Esophagus muscularis mucosa (tissue), 4 donors: Measurements from ENCODE around the gene L3MBTL4. TPM values are rescaled to one million over a fixed set of nuclear protein-coding genes. Genes with fewer than 3 reads are reported as not detected.
"Not testable (repeated sequence)": the region's sequence is repeated elsewhere in the genome, so short reads cannot be mapped to it uniquely, and the experiment has no call there.

ENCODE experiments used
- DNase-seq: peaks from one replicate; pipeline ENCODE4 v3.0.0-alpha.2; 2017; ENCODE audit errors: extremely low spot score
- H3K27ac ChIP-seq, 4 donors: fragments of 200-600 bp; sonication (generic); replicated peaks in 1 of 4; 1 replicate in 3 of 4; 2 replicates in 1 of 4; pipeline ENCODE4 v1.5.1; 2016 to 2019; ENCODE audit warnings: mild to moderate bottlenecking in 1 of 4
- H3K27me3 ChIP-seq, 4 donors: fragments of 200-600 bp; sonication (generic); one replicate each; pipeline versions ENCODE4 v1.5.1 to v1.6.0; 2016 to 2019
- H3K36me3 ChIP-seq, 4 donors: fragments of 200-600 bp; sonication (generic); one replicate each; pipeline ENCODE4 v1.5.1; 2016 to 2019
- H3K4me1 ChIP-seq, 4 donors: fragments of 200-600 bp; sonication (generic); one replicate each; pipeline ENCODE4 v1.5.1; 2016 to 2019
- H3K4me3 ChIP-seq, 4 donors: fragments of 200-600 bp; sonication (generic); 1 replicate in 2 of 4; 2 replicates in 2 of 4; pipeline ENCODE4 v1.5.1; 2016 to 2019; ENCODE audit warnings: mild to moderate bottlenecking in 4 of 4, moderate library complexity in 1 of 4
- H3K9me3 ChIP-seq, 4 donors: fragments of 200-600 bp; sonication (generic); 1 replicate in 3 of 4; 2 replicates in 1 of 4; pipeline ENCODE4 v1.5.1; 2016 to 2019
- CTCF ChIP-seq, 3 experiments: fragments of 200-600 bp in 2 of 3; fragments of 450-650 bp in 1 of 3; sonication (generic) in 2 of 3; IDR thresholded peaks; one replicate each; pipeline ENCODE4 v1.5.1; 2017 to 2019; ENCODE audit warnings: antibody characterized with exemption in 3 of 3, mild to moderate bottlenecking in 2 of 3, moderate library complexity in 1 of 3
- EP300 ChIP-seq: sonication (generic); formaldehyde crosslinking; IDR thresholded peaks from one replicate; pipeline ENCODE4 v1.6.1; 2017; ENCODE audit warnings: antibody characterized with exemption
- POLR2A ChIP-seq: fragments of 450-650 bp; IDR thresholded peaks from one replicate; pipeline ENCODE4 v1.6.1; 2017; ENCODE audit warnings: antibody characterized with exemption, moderate library complexity, mild to moderate bottlenecking, low read depth
- POLR2AphosphoS5 ChIP-seq, 2 donors: sonication (generic); formaldehyde crosslinking; IDR thresholded peaks; one replicate each; pipeline ENCODE4 v1.6.1; 2017; ENCODE audit warnings: antibody characterized with exemption in 2 of 2
- WGBS: methylation state at CpG from one replicate; pipeline ENCODE4 v1.1.5; 2018; 5-methylcytosine and 5-hydroxymethylcytosine counted together
- intact Hi-C: fragments of 100-400 bp; cut with DNase I; formaldehyde crosslinking; loops from one replicate; pipeline ENCODE4 v1.15.1; 2023
- total RNA-seq, 4 donors: library from RNA; depleted of rRNA; stranded (reverse); fragments of >200 nt; gene quantifications; one replicate each; pipeline versions ENCODE4 v1.1.0 to v1.2.1, GENCODE V29; 2016

Gene L3MBTL4
- total RNA-seq, 4 donors from 2014 or later, result 1.0 to 2.9 (median 1.6) TPM

GRCh38 chr18:6271585-6271984 is 143.1 kb downstream of the L3MBTL4 start:
- intact Hi-C loops, result no loop called here
- Histone ChIP-seq H3K36me3 (no peaks in the 10 kb centered on the region), H3K27me3 (peaks cover 0 to 11% (median 0%) of the 10 kb centered on the region in 4 donors), H3K4me1 (no peaks in the 10 kb centered on the region), H3K27ac (no peak overlapping the region), H3K9me3 (no peaks in the 10 kb centered on the region), H3K4me3 (no peak overlapping the region)
- TF ChIP-seq EP300 (no peak), POLR2A (no peak), CTCF (IDR thresholded peaks at IDR 0.05) (no peak), POLR2AphosphoS5 (IDR thresholded peaks at IDR 0.05) (no peak)
- DNase-seq, result no peak
- 84% methylated on average over 18 of the region's 18 CpGs for WGBS

- 82% methylated on average over 8 of the region's 8 CpGs for WGBS
- intact Hi-C loops, result no loop called here
These were observed 143.9 kb downstream of the L3MBTL4 start for GRCh38 chr18:6270771-6271216.

GRCh38 chr18:6269660-6270332 is 144.9 kb downstream of the L3MBTL4 start:
- DNase-seq, result no peak
- WGBS, result 79% methylated on average over 12 of the region's 12 CpGs
- Histone ChIP-seq H3K36me3 (no peaks in the 10 kb centered on the region), H3K4me1 (no peaks in the 10 kb centered on the region), H3K27ac (no peak overlapping the region), H3K9me3 (no peaks in the 10 kb centered on the region), H3K27me3 (peaks cover 0 to 11% (median 0%) of the 10 kb centered on the region in 4 donors), H3K4me3 (no peak overlapping the region)
- intact Hi-C loops, result no loop called here
- TF ChIP-seq POLR2AphosphoS5 (IDR thresholded peaks at IDR 0.05) (no peak), EP300 (no peak), POLR2A (no peak), CTCF (IDR thresholded peaks at IDR 0.05) (no peak)

More at GRCh38 chr18:6270771-6271216, 143.9 kb downstream of the L3MBTL4 start:
- no peaks in the 10 kb centered on the region for H3K36me3 ChIP-seq
- H3K9me3 ChIP-seq, result no peaks in the 10 kb centered on the region
- DNase-seq, result no peak
- no peak overlapping the region for H3K27ac ChIP-seq
- H3K4me3 ChIP-seq, result no peak overlapping the region
- TF ChIP-seq EP300, result no peak
- TF ChIP-seq POLR2AphosphoS5 (IDR thresholded peaks at IDR 0.05), result no peak
- TF ChIP-seq CTCF (IDR thresholded peaks at IDR 0.05), result no peak
- TF ChIP-seq POLR2A, result no peak
- H3K27me3 ChIP-seq, result peaks cover 0 to 11% (median 0%) of the 10 kb centered on the region in 4 donors
- H3K4me1 ChIP-seq, result no peaks in the 10 kb centered on the region

- Histone ChIP-seq H3K27me3 (peaks cover 0 to 2% (median 0%) of the 10 kb centered on the region in 4 donors), H3K9me3 (no peaks in the 10 kb centered on the region), H3K36me3 (no peaks in the 10 kb centered on the region), H3K27ac (no peak overlapping the region), H3K4me3 (no peak overlapping the region), H3K4me1 (no peaks in the 10 kb centered on the region)
- 95% methylated on average over 3 of the region's 3 CpGs for WGBS
- DNase-seq, result no peak
- intact Hi-C loops, result no loop called here
- TF ChIP-seq POLR2AphosphoS5 (IDR thresholded peaks at IDR 0.05), result no peak
These were observed 148.5 kb downstream of the L3MBTL4 start for GRCh38 chr18:6266212-6266611.

GRCh38 chr18:6261938-6262337 is 152.8 kb downstream of the L3MBTL4 start:
- Histone ChIP-seq H3K27ac (no peak overlapping the region), H3K36me3 (no peaks in the 10 kb centered on the region), H3K4me1 (no peaks in the 10 kb centered on the region), H3K9me3 (peaks cover 0 to 16% (median 3%) of the 10 kb centered on the region in 4 donors), H3K27me3 (no peaks in the 10 kb centered on the region), H3K4me3 (no peak overlapping the region)
- TF ChIP-seq CTCF (IDR thresholded peaks at IDR 0.05) (no peak), POLR2A (no peak), EP300 (no peak), POLR2AphosphoS5 (IDR thresholded peaks at IDR 0.05) (no peak)
- no peak for DNase-seq
- 94% methylated on average over 6 of the region's 8 CpGs for WGBS
- intact Hi-C loops, result no loop called here

GRCh38 chr18:6259324-6259723 is 155.4 kb downstream of the L3MBTL4 start:
- Histone ChIP-seq H3K4me1 (peaks cover 10 to 17% (median 15%) of the 10 kb centered on the region in 4 donors), H3K9me3 (peaks cover 0 to 16% (median 3%) of the 10 kb centered on the region in 4 donors)
- H3K36me3 ChIP-seq, intact Hi-C loops, H3K4me3 ChIP-seq, H3K27ac ChIP-seq, H3K27me3 ChIP-seq, DNase-seq: not testable (repeated sequence)
- 90% methylated on average over 1 of the region's 1 CpG for WGBS
